D721Med (cell line): ENCODE measurements around the gene TMEM184C.
A peak's percentile ranks its signal among the peaks of the same experiment; 100 is the strongest.

Experiments
- DNase-seq: peaks from one replicate; pipeline ENCODE4 v3.0.0; 2011; ENCODE audit warnings: low spot score; ENCODE audit not compliant: insufficient read length
- FAIRE-seq: peaks from 2 replicates; lab custom pipeline; 2011; peaks lifted over from hg19 to GRCh38; lab: Jason Lieb, UNC
- CTCF ChIP-seq: IDR thresholded peaks from 2 replicates; pipeline ENCODE4 v1.5.1; 2012; ENCODE audit warnings: mild to moderate bottlenecking, control low read depth; ENCODE audit not compliant: insufficient read depth; ENCODE audit errors: missing control alignments

The TMEM184C gene

GRCh38 chr4:147691820-147692219, 74.6 kb downstream of the TMEM184C start:
- no peak for TF ChIP-seq CTCF
- FAIRE-seq (no peak), DNase-seq (no peak)

GRCh38 chr4:147693218-147693617, 76.0 kb downstream of the TMEM184C start:
- DNase-seq (no peak), FAIRE-seq (no peak)
- no peak for TF ChIP-seq CTCF

GRCh38 chr4:147696866-147697265, 79.7 kb downstream of the TMEM184C start:
- FAIRE-seq (no peak), DNase-seq (no peak)
- TF ChIP-seq CTCF, result no peak

- no peak for DNase-seq
- no peak for TF ChIP-seq CTCF
- FAIRE-seq, result no peak
Measured at GRCh38 chr4:147704846-147705245, 87.6 kb downstream of the TMEM184C start.

- TF ChIP-seq CTCF, result peak; percentile 96
- FAIRE-seq (no peak), DNase-seq (no peak)
Measured at GRCh38 chr4:147707892-147708672, 90.9 kb downstream of the TMEM184C start.

- TF ChIP-seq CTCF, result no peak
- FAIRE-seq, result no peak
- no peak for DNase-seq
Measured at GRCh38 chr4:147709999-147710398, 92.8 kb downstream of the TMEM184C start.
